Fibroblast of mammary gland (primary cell): ENCODE results near the gene LRGUK.

Experiments used
- DNase-seq: peaks from one replicate; pipeline ENCODE4 v3.0.0-alpha.2; 2010; ENCODE audit warnings: low read depth
- H3K4me3 ChIP-seq: 2 replicates; pipeline ENCODE4 v1.5.1; 2011; ENCODE audit warnings: low read depth, mild to moderate bottlenecking, low read length, moderate library complexity; ENCODE audit not compliant: control insufficient read depth
- TF ChIP-seq, protein P1 (sequence below): conservative IDR thresholded peaks from 2 replicates; pipeline ENCODE4 v1.5.1; 2011; ENCODE audit warnings: low read depth, low read length, inconsistent platforms; ENCODE audit not compliant: control insufficient read depth, insufficient read depth

The LRGUK gene

DNA sequence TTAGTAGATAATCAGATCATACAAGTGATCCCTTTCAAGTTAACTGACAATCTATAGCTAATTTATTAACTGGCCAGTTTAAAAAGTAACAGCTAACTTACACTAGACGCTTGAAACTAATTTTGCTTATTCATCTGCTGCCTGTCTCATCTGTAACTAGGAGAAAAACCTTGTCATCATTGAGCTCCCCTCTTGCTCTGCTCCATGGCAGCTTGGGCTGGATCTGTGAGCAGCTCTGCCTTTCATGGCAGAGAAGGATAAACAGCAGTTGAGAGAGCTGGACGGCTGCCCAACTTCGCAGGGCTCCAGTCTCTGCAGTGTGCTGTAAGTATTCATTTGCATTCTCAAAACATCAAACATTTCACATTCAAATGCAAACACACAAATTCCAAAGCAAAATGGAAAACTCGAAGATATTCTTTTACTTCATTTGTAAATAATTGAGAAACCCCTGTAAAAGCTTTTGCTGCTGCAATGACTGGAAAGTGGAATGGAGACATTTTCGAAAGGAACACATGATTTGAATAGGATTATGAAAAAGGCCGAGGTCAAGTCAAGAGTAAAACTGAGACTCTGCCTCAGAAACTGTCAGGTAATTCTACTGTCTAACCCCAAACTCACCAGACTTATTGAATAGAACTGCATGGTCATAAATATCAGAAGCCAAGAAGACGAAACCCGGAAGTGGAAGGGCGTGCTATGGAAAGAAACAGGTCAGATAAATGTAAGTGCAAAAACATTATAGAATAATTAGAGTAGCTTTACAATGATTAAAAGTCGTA is 172.0 kb downstream of the LRGUK start:
- DNase-seq, result no peak
- TF ChIP-seq, protein P1, sequence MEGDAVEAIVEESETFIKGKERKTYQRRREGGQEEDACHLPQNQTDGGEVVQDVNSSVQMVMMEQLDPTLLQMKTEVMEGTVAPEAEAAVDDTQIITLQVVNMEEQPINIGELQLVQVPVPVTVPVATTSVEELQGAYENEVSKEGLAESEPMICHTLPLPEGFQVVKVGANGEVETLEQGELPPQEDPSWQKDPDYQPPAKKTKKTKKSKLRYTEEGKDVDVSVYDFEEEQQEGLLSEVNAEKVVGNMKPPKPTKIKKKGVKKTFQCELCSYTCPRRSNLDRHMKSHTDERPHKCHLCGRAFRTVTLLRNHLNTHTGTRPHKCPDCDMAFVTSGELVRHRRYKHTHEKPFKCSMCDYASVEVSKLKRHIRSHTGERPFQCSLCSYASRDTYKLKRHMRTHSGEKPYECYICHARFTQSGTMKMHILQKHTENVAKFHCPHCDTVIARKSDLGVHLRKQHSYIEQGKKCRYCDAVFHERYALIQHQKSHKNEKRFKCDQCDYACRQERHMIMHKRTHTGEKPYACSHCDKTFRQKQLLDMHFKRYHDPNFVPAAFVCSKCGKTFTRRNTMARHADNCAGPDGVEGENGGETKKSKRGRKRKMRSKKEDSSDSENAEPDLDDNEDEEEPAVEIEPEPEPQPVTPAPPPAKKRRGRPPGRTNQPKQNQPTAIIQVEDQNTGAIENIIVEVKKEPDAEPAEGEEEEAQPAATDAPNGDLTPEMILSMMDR, result no peak
- no peak overlapping the region for H3K4me3 ChIP-seq

GRCh38 chr7:134300988-134301387 is 173.8 kb downstream of the LRGUK start:
- DNase-seq, result no peak

DNA sequence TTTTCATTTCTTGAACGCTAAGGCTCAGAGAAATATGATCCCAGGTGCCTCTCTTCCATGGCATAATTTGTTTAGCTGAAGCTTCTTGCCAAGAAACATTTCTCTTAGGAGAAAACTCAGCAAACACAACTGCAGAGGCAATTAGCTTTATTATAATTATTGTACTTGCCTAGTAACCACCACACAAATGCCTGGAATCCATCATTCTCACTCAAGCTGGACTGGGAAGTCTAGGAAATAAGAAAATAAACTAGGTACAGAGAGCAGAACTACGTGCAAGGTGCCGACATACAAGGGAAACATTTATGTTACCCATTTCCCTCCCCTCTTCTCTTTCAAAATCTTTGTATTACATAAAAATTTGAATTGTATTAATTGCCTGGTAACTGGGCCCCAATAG is 174.5 kb downstream of the LRGUK start:
- TF ChIP-seq, protein P1, result no peak
- no peak for DNase-seq
- no peak overlapping the region for H3K4me3 ChIP-seq

More at GRCh38 chr7:134300988-134301387, 173.8 kb downstream of the LRGUK start:
- H3K4me3 ChIP-seq, result no peak overlapping the region
- TF ChIP-seq, protein P1, result no peak

DNA sequence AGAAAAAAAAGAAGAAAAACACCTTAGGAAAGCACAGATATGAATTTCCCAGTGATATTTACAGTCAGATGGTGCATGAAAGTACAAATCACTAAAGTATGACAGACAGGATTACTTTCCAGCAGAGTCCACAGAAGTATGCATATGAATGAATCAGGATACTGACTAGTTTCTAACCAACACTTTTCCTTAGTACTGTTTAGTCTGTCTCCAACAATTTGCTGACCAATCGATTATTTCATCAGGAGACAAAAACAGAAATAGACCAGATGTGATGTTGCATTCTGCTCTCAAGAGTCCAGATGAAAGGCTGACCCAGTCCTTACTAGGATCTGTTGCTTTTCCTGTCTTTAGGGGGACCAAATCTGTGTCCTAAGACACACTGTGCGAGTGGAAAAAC is 175.0 kb downstream of the LRGUK start:
- TF ChIP-seq, protein P1, result no peak
- DNase-seq, result peak; percentile 15
- no peak overlapping the region for H3K4me3 ChIP-seq

GRCh38 chr7:134307320-134307719 is 180.2 kb downstream of the LRGUK start:
- TF ChIP-seq, protein P1, result no peak
- no peak overlapping the region for H3K4me3 ChIP-seq
- peak; percentile 55 for DNase-seq

- TF ChIP-seq, protein P1, result no peak
- DNase-seq, result no peak
- no peak overlapping the region for H3K4me3 ChIP-seq
Measured at GRCh38 chr7:134308548-134308947, 181.4 kb downstream of the LRGUK start.
